ENCODE data around the gene ZNF783.
"Not testable (repeated sequence)": the region's sequence is repeated elsewhere in the genome, so short reads cannot be mapped to it uniquely, and the experiment has no call there.

GRCh38 chr7:149251518-149251917 lies 10.5 kb upstream of the ZNF783 start:
- not testable (repeated sequence) for TF ChIP-seq POLR2A, CTCF (IDR thresholded peaks at IDR 0.05)

All from suprapubic skin (tissue), 3 donors.